Medulla oblongata (tissue), 1 donor: ENCODE measurements around the gene YPEL3.

Source experiments
- DNase-seq: peaks from one replicate; pipeline ENCODE4 v3.0.0-alpha.2; 2015; ENCODE audit errors: extremely low spot score

Gene YPEL3

GRCh38 chr16:30069611-30070462 is 26.2 kb downstream of the YPEL3 start:
- DNase-seq = peak; percentile 65

- DNase-seq = no peak
Measured at GRCh38 chr16:30068750-30069610, 27.0 kb downstream of the YPEL3 start.

GRCh38 chr16:30068333-30068732 is 27.7 kb downstream of the YPEL3 start:
- no peak for DNase-seq

- DNase-seq = no peak
Measured at GRCh38 chr16:30067584-30067916, 28.5 kb downstream of the YPEL3 start.

- DNase-seq = peak; percentile 50
Measured at GRCh38 chr16:30066761-30067583, 29.0 kb downstream of the YPEL3 start.

- no peak for DNase-seq
Measured at GRCh38 chr16:30065943-30066760, 29.9 kb downstream of the YPEL3 start.

- peak; percentile 99 for DNase-seq
Measured at GRCh38 chr16:30065102-30065942, 30.7 kb downstream of the YPEL3 start, which contains the start of gene ALDOA. TSS of gene ALDOA (plus strand) at chr16:30065760. CDS start at chr16:30066898, 1,138 bp downstream.

GRCh38 chr16:30064729-30065101 is 31.3 kb downstream of the YPEL3 start:
- no peak for DNase-seq

- peak; percentile 90 for DNase-seq
Measured at GRCh38 chr16:30063893-30064728, 31.9 kb downstream of the YPEL3 start.

- DNase-seq = no peak
Measured at GRCh38 chr16:30063278-30063892, 32.6 kb downstream of the YPEL3 start.

- no peak for DNase-seq
Measured at GRCh38 chr16:30060836-30061554, 35.0 kb downstream of the YPEL3 start.

- DNase-seq = no peak
Measured at GRCh38 chr16:30060346-30060745, 35.7 kb downstream of the YPEL3 start.

- DNase-seq = no peak
Measured at GRCh38 chr16:30054959-30055553, 41.0 kb downstream of the YPEL3 start.

- DNase-seq = no peak
Measured at GRCh38 chr16:30054451-30054850, 41.6 kb downstream of the YPEL3 start.

GRCh38 chr16:30053376-30054015 is 42.5 kb downstream of the YPEL3 start:
- no peak for DNase-seq

GRCh38 chr16:30052671-30053372 is 43.2 kb downstream of the YPEL3 start:
- DNase-seq = peak; percentile 79

- no peak for DNase-seq
Measured at GRCh38 chr16:30051518-30051917, 44.5 kb downstream of the YPEL3 start.
